Nephron progenitor cell (in vitro differentiated cells): ENCODE results near the gene KLHL21.
"Not testable (repeated sequence)": the region's sequence is repeated elsewhere in the genome, so short reads cannot be mapped to it uniquely, and the experiment has no call there.

Experiments used
- DNase-seq: peaks from one replicate; pipeline ENCODE4 v3.0.0; 2021
- H3K27ac Mint-ChIP-seq: 2 replicates; pipeline ENCODE4 v1.8.0; 2021; ENCODE audit warnings: mild to moderate bottlenecking, moderate library complexity, mixed read lengths
- H3K27me3 Mint-ChIP-seq: 2 replicates; pipeline ENCODE4 v1.8.0; 2021; ENCODE audit warnings: mild to moderate bottlenecking, low read depth, mixed read lengths; ENCODE audit not compliant: poor library complexity
- H3K36me3 Mint-ChIP-seq: 2 replicates; pipeline ENCODE4 v1.8.0; 2021; ENCODE audit warnings: low read depth, mixed read lengths
- H3K4me1 Mint-ChIP-seq: 2 replicates; pipeline ENCODE4 v1.8.0; 2021; ENCODE audit warnings: mixed read lengths
- H3K4me3 Mint-ChIP-seq: 2 replicates; pipeline ENCODE4 v1.8.0; 2021; ENCODE audit warnings: mild to moderate bottlenecking, moderate library complexity, mixed read lengths
- H3K9me3 Mint-ChIP-seq: 2 replicates; pipeline ENCODE4 v1.8.0; 2021; ENCODE audit warnings: mild to moderate bottlenecking, moderate library complexity, mixed read lengths
- CTCF ChIP-seq: fragments of 200-600 bp; sonication (generic); IDR thresholded peaks from 2 replicates; pipeline ENCODE4 v1.5.0; 2021; ENCODE audit warnings: antibody characterized with exemption

KLHL21 gene

GRCh38 chr1:6638226-6638625 lies 35.6 kb upstream of the KLHL21 start:
- Mint-ChIP-seq H3K9me3 (no peaks in the 10 kb centered on the region), H3K4me1 (peaks cover 12% of the 10 kb centered on the region), H3K4me3 (no peak overlapping the region), H3K36me3 (peaks cover 58% of the 10 kb centered on the region), H3K27me3 (peaks cover 2% of the 10 kb centered on the region), H3K27ac (no peak overlapping the region)
- DNase-seq = no peak
- no peak for TF ChIP-seq CTCF

- TF ChIP-seq CTCF = no peak
- Mint-ChIP-seq H3K4me3 (no peak overlapping the region), H3K4me1 (peaks cover 8% of the 10 kb centered on the region), H3K27ac (peak overlapping the region; percentile 64), H3K36me3 (peaks cover 58% of the 10 kb centered on the region), H3K27me3 (peaks cover 2% of the 10 kb centered on the region), H3K9me3 (no peaks in the 10 kb centered on the region)
- DNase-seq = no peak
Observed at GRCh38 chr1:6637770-6638169, 35.1 kb upstream of the KLHL21 start.

- H3K4me3 Mint-ChIP-seq, H3K27me3 Mint-ChIP-seq, H3K9me3 Mint-ChIP-seq, DNase-seq, H3K4me1 Mint-ChIP-seq: not testable (repeated sequence)
- Mint-ChIP-seq H3K27ac (peak overlapping the region; percentile 48), H3K36me3 (peaks cover 50% of the 10 kb centered on the region)
Observed at GRCh38 chr1:6636778-6637177, 34.1 kb upstream of the KLHL21 start.

GRCh38 chr1:6635910-6636760 lies 33.5 kb upstream of the KLHL21 start:
- no peak for DNase-seq
- Mint-ChIP-seq H3K4me1 (no peaks in the 10 kb centered on the region), H3K36me3 (peaks cover 46% of the 10 kb centered on the region), H3K4me3 (no peak overlapping the region), H3K27me3 (peaks cover 2% of the 10 kb centered on the region), H3K27ac (peak overlapping the region; percentile 48), H3K9me3 (no peaks in the 10 kb centered on the region)
- no peak for TF ChIP-seq CTCF

GRCh38 chr1:6635161-6635909 lies 32.7 kb upstream of the KLHL21 start:
- Mint-ChIP-seq H3K9me3 (no peaks in the 10 kb centered on the region), H3K27me3 (peaks cover 2% of the 10 kb centered on the region), H3K4me3 (no peak overlapping the region), H3K4me1 (no peaks in the 10 kb centered on the region), H3K27ac (no peak overlapping the region), H3K36me3 (peaks cover 39% of the 10 kb centered on the region)
- TF ChIP-seq CTCF = no peak
- no peak for DNase-seq

GRCh38 chr1:6634371-6635052 lies 31.8 kb upstream of the KLHL21 start:
- peaks cover 41% of the 10 kb centered on the region for H3K36me3 Mint-ChIP-seq
- peak; percentile 61 for DNase-seq
- no peak overlapping the region for H3K4me3 Mint-ChIP-seq
- H3K9me3 Mint-ChIP-seq = no peaks in the 10 kb centered on the region
- peaks cover 2% of the 10 kb centered on the region for H3K27me3 Mint-ChIP-seq
- H3K27ac Mint-ChIP-seq = peak overlapping the region; percentile 45
- TF ChIP-seq CTCF = peak; percentile 39
- no peaks in the 10 kb centered on the region for H3K4me1 Mint-ChIP-seq
